HepG2 (cell line): ENCODE data around the gene ARSB. TPM values are rescaled to one million over a fixed set of nuclear protein-coding genes. Genes with fewer than 3 reads are reported as not detected.

Source experiments
- ATAC-seq: fragments of 200-7000 bp; cut with Tn5 transposase; 3 replicates; pipeline ENCODE4 v1.9.1; 2020; ENCODE audit warnings: mild to moderate bottlenecking, moderate library complexity
- BruUV-seq: library from RNA; stranded (reverse); fragments of 400-500 nt; replicated peaks from 2 replicates; lab custom pipeline; 2021; lab: Mats Ljungman, UMichigan
- CTCF ChIA-PET: fragments of 300-600 bp; formaldehyde crosslinking; extraction: SDS; loops from one replicate; lab custom pipeline; 2021; ENCODE audit warnings: low total read pairs, inconsistent platforms, low intra/inter-chr PET ratio; lab: Yijun Ruan, JAX
- POLR2A ChIA-PET: fragments of 350-600 bp; sonication (Branson Sonifier 250); formaldehyde crosslinking; loops from one replicate; lab custom pipeline; 2020; ENCODE audit warnings: antibody characterized with exemption, inconsistent platforms; lab: Yijun Ruan, JAX
- DNase-seq: peaks from one replicate; pipeline ENCODE4 v3.0.0-alpha.2; 2015; ENCODE audit warnings: low spot score
- FAIRE-seq: peaks from 3 replicates; lab custom pipeline; 2011; peaks lifted over from hg19 to GRCh38; lab: Jason Lieb, UNC
- H2AFZ ChIP-seq: one replicate; pipeline ENCODE4 v1.6.1; 2011; ENCODE audit warnings: low read length, inconsistent platforms
- H3K27ac ChIP-seq: fragments of 300-600 bp; 3 replicates; pipeline ENCODE4 v1.8.0; 2011; ENCODE audit warnings: mixed run types, mild to moderate bottlenecking, mixed read lengths, low read length, inconsistent platforms; ENCODE audit not compliant: insufficient read depth; ENCODE audit errors: extremely low read length
- H3K27me3 ChIP-seq, 2 experiments: fragments of 200-600 bp in 1 of 2; 2 replicates in 1 of 2; 3 replicates in 1 of 2; pipeline versions ENCODE4 v1.6.0 to v1.8.0; 2011; ENCODE audit warnings: low read length in 2 of 2, mild to moderate bottlenecking in 2 of 2, moderate library complexity in 2 of 2, inconsistent platforms in 1 of 2; ENCODE audit not compliant: insufficient read depth in 2 of 2, control insufficient read depth in 1 of 2
- H3K36me3 ChIP-seq, 2 experiments: fragments of 200-600 bp in 1 of 2; replicated peaks in 1 of 2; 2 replicates in 1 of 2; 3 replicates in 1 of 2; pipeline versions ENCODE4 v1.5.1 to v1.8.0; 2011; ENCODE audit warnings: low read length in 2 of 2, inconsistent platforms in 1 of 2; ENCODE audit not compliant: insufficient read depth in 2 of 2, control insufficient read depth in 1 of 2
- H3K4me1 ChIP-seq: 2 replicates; pipeline ENCODE4 v1.5.1; 2012; ENCODE audit warnings: low read length, inconsistent platforms; ENCODE audit not compliant: insufficient read depth
- H3K4me2 ChIP-seq: 2 replicates; pipeline ENCODE4 v1.6.0; 2011; ENCODE audit warnings: low read depth, low read length, inconsistent platforms
- H3K4me3 ChIP-seq, 3 experiments: fragments of 200-600 bp in 1 of 3; sonication (generic), shearing (Covaris generic) in 1 of 3; replicated peaks in 1 of 3; 2 replicates each; pipeline ENCODE4 v1.5.1; 2011 to 2016; ENCODE audit warnings: low read length in 3 of 3, inconsistent platforms in 2 of 3, low read depth in 2 of 3, mild to moderate bottlenecking in 2 of 3, control low read depth in 1 of 3, mixed read lengths in 1 of 3; ENCODE audit not compliant: insufficient read depth in 1 of 3
- H3K79me2 ChIP-seq: one replicate; pipeline ENCODE4 v1.6.1; 2011; ENCODE audit warnings: low read length, inconsistent platforms; ENCODE audit not compliant: insufficient read depth
- H3K9ac ChIP-seq: 2 replicates; pipeline ENCODE4 v1.6.0; 2011; ENCODE audit warnings: mild to moderate bottlenecking, low read depth, low read length, inconsistent platforms; ENCODE audit not compliant: insufficient read depth
- H3K9me3 ChIP-seq: 2 replicates; pipeline ENCODE4 v1.5.1; 2012; ENCODE audit warnings: mild to moderate bottlenecking, low read length
- H4K20me1 ChIP-seq: 2 replicates; pipeline ENCODE4 v1.6.0; 2011; ENCODE audit warnings: inconsistent platforms, mild to moderate bottlenecking, low read length, moderate library complexity; ENCODE audit not compliant: insufficient read depth
- ASH2L ChIP-seq: fragments of 300-600, 200-600 bp; sonication (generic); IDR thresholded peaks from 2 replicates; pipeline ENCODE4 v1.7.0; 2017; ENCODE audit warnings: low read depth, mild to moderate bottlenecking, moderate library complexity, mixed read lengths, low read length; ENCODE audit not compliant: insufficient read length
- CHD4 ChIP-seq: fragments of 200-600 bp; sonication (generic); IDR thresholded peaks from 2 replicates; pipeline ENCODE4 v1.7.0; 2017; ENCODE audit warnings: mild to moderate bottlenecking, low read length, borderline replicate concordance
- CREM ChIP-seq, 2 experiments: sonication (generic) in 1 of 2; formaldehyde crosslinking in 1 of 2; IDR thresholded peaks; 2 replicates each; pipeline versions ENCODE4 v1.4.0 to v1.6.1; 2016 to 2020; ENCODE audit warnings: antibody characterized with exemption in 1 of 2, mild to moderate bottlenecking in 1 of 2, missing genetic modification reagents in 1 of 2
- FOSL2 ChIP-seq: sonication (generic); formaldehyde crosslinking; IDR thresholded peaks from 2 replicates; pipeline ENCODE4 v1.4.0; 2020; ENCODE audit warnings: missing genetic modification reagents
- KAT7 ChIP-seq: IDR thresholded peaks from 2 replicates; pipeline ENCODE4 v1.6.1; 2018; ENCODE audit warnings: borderline replicate concordance, missing compliant biosample characterization
- KDM6A ChIP-seq: IDR thresholded peaks from 2 replicates; pipeline ENCODE4 v1.6.1; 2016; ENCODE audit warnings: low read depth
- MIER2 ChIP-seq: IDR thresholded peaks from 2 replicates; pipeline ENCODE4 v1.6.1; 2016; ENCODE audit warnings: missing biosample characterization, missing genetic modification reagents
- MZF1 ChIP-seq: sonication (generic); formaldehyde crosslinking; IDR thresholded peaks from 2 replicates; pipeline ENCODE4 v1.8.1; 2023; ENCODE audit warnings: mild to moderate bottlenecking, missing genetic modification reagents, borderline replicate concordance
- RARG ChIP-seq: sonication (generic); formaldehyde crosslinking; IDR thresholded peaks from 2 replicates; pipeline ENCODE4 v1.4.0; 2020; ENCODE audit warnings: low read depth, mild to moderate bottlenecking, missing genetic modification reagents
- RORA ChIP-seq: sonication (generic); formaldehyde crosslinking; IDR thresholded peaks from 2 replicates; pipeline ENCODE4 v1.5.0; 2020; ENCODE audit warnings: mild to moderate bottlenecking, missing genetic modification reagents, moderate library complexity
- SOX13 ChIP-seq, 3 experiments: fragments of 450-650 bp in 1 of 3; sonication (generic) in 1 of 3; formaldehyde crosslinking in 1 of 3; IDR thresholded peaks in 2 of 3; conservative IDR thresholded peaks in 1 of 3; 2 replicates each; pipeline versions ENCODE4 v1.5.0 to v1.6.1; 2016 to 2020; ENCODE audit warnings: antibody characterized with exemption in 1 of 3, mild to moderate bottlenecking in 1 of 3, missing compliant biosample characterization in 1 of 3, missing genetic modification reagents in 1 of 3, moderate library complexity in 1 of 3
- TBL1XR1 ChIP-seq: fragments of 150-350 bp; IDR thresholded peaks from 2 replicates; pipeline ENCODE4 v1.6.1; 2014; ENCODE audit warnings: borderline replicate concordance, low read length; ENCODE audit not compliant: partially characterized antibody
- TCF7L2 ChIP-seq: IDR thresholded peaks from 2 replicates; pipeline ENCODE4 v1.6.1; 2011; ENCODE audit warnings: mild to moderate bottlenecking, low read depth, low read length, moderate library complexity
- ZFP41 ChIP-seq: sonication (generic); formaldehyde crosslinking; IDR thresholded peaks from 2 replicates; pipeline ENCODE4 v1.4.0; 2020; ENCODE audit warnings: mild to moderate bottlenecking, missing genetic modification reagents, borderline replicate concordance
- ZNF12 ChIP-seq: sonication (generic); formaldehyde crosslinking; IDR thresholded peaks from 2 replicates; pipeline ENCODE4 v1.5.0; 2020; ENCODE audit warnings: missing genetic modification reagents
- ZNF230 ChIP-seq: sonication (generic); formaldehyde crosslinking; IDR thresholded peaks from 2 replicates; pipeline ENCODE4 v1.4.0; 2020; ENCODE audit warnings: mild to moderate bottlenecking, missing genetic modification reagents
- ZNF441 ChIP-seq: sonication (generic); formaldehyde crosslinking; IDR thresholded peaks from 2 replicates; pipeline ENCODE4 v1.7.0; 2021; ENCODE audit warnings: missing genetic modification reagents, borderline replicate concordance
- ZNF501 ChIP-seq: sonication (generic); formaldehyde crosslinking; IDR thresholded peaks from 2 replicates; pipeline ENCODE4 v1.5.1; 2020; ENCODE audit warnings: mild to moderate bottlenecking, moderate library complexity, missing genetic modification reagents
- ZNF563 ChIP-seq: sonication (generic); formaldehyde crosslinking; IDR thresholded peaks from 2 replicates; pipeline ENCODE4 v1.8.0; 2022; ENCODE audit warnings: mild to moderate bottlenecking, moderate library complexity, missing genetic modification reagents
- ZNF570 ChIP-seq: sonication (generic); formaldehyde crosslinking; IDR thresholded peaks from 2 replicates; pipeline ENCODE4 v1.4.0; 2020; ENCODE audit warnings: mild to moderate bottlenecking, missing genetic modification reagents, borderline replicate concordance
- ZNF574 ChIP-seq: sonication (generic); formaldehyde crosslinking; IDR thresholded peaks from 2 replicates; pipeline ENCODE4 v1.4.0; 2020; ENCODE audit warnings: missing genetic modification reagents
- ZZZ3 ChIP-seq: sonication (generic); formaldehyde crosslinking; IDR thresholded peaks from 2 replicates; pipeline ENCODE4 v1.4.0; 2020; ENCODE audit warnings: missing genetic modification reagents, mild to moderate bottlenecking, borderline replicate concordance
- WGBS: methylation state at CpG from one replicate; pipeline ENCODE4 v1.1.6; 2017; ENCODE audit warnings: low lambda C conversion rate; 5-methylcytosine and 5-hydroxymethylcytosine counted together
- in situ Hi-C: cut with HindIII; loops from 2 replicates; pipeline ENCODE4 v1.10.0; 2017; ENCODE audit warnings: low pct_unique_long_range_greater_than_20kb; ENCODE audit not compliant: extremely low pct_ligation_motif_present
- intact Hi-C: fragments of 100-400 bp; cut with micrococcal nuclease; formaldehyde crosslinking; loops from one replicate; pipeline ENCODE4 v1.10.0; 2022; ENCODE audit not compliant: unreplicated experiment
- polyA plus RNA-seq, 8 experiments: library from polyadenylated mRNA; depleted of rRNA in 3 of 8; stranded (reverse) in 7 of 8; unstranded in 1 of 8; fragments of >200 nt; fragmentation: Illumina TruSeq in 4 of 8; extraction: Trizol in 4 of 8; gene quantifications; 2 replicates each; pipeline versions ENCODE4 v1.2.1 to v1.2.3, GENCODE V29; 2011 to 2016; ENCODE audit warnings: low read depth in 4 of 8, missing spikeins in 1 of 8, mixed read lengths in 1 of 8; ENCODE audit not compliant: insufficient read depth in 1 of 8
- total RNA-seq, 5 experiments: library from RNA; depleted of rRNA; stranded (reverse); fragments of >200 nt; fragmentation: Illumina TruSeq; extraction: Trizol; gene quantifications; 2 replicates each; pipeline ENCODE4 v1.2.3, GENCODE V29; 2016; ENCODE audit warnings: low read depth in 1 of 5

The ARSB gene
- total and polyA plus RNA-seq, 2 of the 13 experiments (the other 11 are each of a cell fraction or from before 2014, with no cell fraction given): 52.6 to 66.4 TPM

GRCh38 chr5:78757269-78758053 lies 227.6 kb downstream of the ARSB start:
- H3K9ac ChIP-seq: no peak overlapping the region
- intact Hi-C loops: loop anchor here (2.0 to 5.0 kb wide), 2 partner anchors 31 to 110 kb away; partner anchors contain the start of gene LHFPL2
- ChIA-PET CTCF (no interaction called here), POLR2A (interaction anchor here (1.0 to 2.8 kb wide), 6 partner anchors 9 to 163 kb away, joined by 3 to 12 read pairs (median 3); no protein-coding TSS in a partner anchor)
- FAIRE-seq (no peak), ATAC-seq (peak; percentile 78), DNase-seq (peak; percentile 46)
- no peak overlapping the region for H3K27ac ChIP-seq
- H3K9me3 ChIP-seq: no peaks in the 10 kb centered on the region
- no peaks in the 10 kb centered on the region for H3K79me2 ChIP-seq
- in situ Hi-C loops: no loop called here
- BruUV-seq: no TSS peak
- H4K20me1 ChIP-seq: no peaks in the 10 kb centered on the region
- WGBS: 3% methylated on average over 7 of the region's 7 CpGs
- peak overlapping the region; percentile 27 to 47 (median 30); a peak in 5 of 6 replicates for H3K4me3 ChIP-seq
- peaks cover 59% of the 10 kb centered on the region for H3K4me1 ChIP-seq
- H3K27me3 ChIP-seq: 0 out of 5 replicates have a peak, but pooled peaks cover 2 to 11% of the 10 kb centered on the region in 2 experiments
- H3K36me3 ChIP-seq: no peaks in the 10 kb centered on the region
- H3K4me2 ChIP-seq: peak overlapping the region; percentile 89
- no peak overlapping the region for H2AFZ ChIP-seq
- TF ChIP-seq ZZZ3 (no peak), CREM (IDR thresholded peaks at IDR 0.05) (no peak), CREM (CRISPR knock-in tag; IDR thresholded peaks at IDR 0.05) (no peak), MIER2 (CRISPR knock-in tag) (no peak), FOSL2 (peak; percentile 86), MZF1 (CRISPR knock-in tag) (no peak), TBL1XR1 (no peak), ZNF230 (CRISPR knock-in tag) (no peak), ZNF570 (CRISPR knock-in tag) (no peak), TCF7L2 (no peak), KDM6A (CRISPR knock-in tag) (no peak), ZNF12 (no peak), SOX13 (IDR thresholded peaks at IDR 0.05) (no peak), SOX13 (CRISPR knock-in tag; conservative IDR thresholded peaks at IDR 0.05 in 1 of 2, IDR thresholded peaks at IDR 0.05 in 1 of 2) (peak in 1 of 2 experiments; percentile 32; a peak in 1 of 4 replicates), ZNF441 (CRISPR knock-in tag) (no peak), ZFP41 (CRISPR knock-in tag) (no peak), ASH2L (no peak), ZNF574 (CRISPR knock-in tag) (0 out of 2 replicates have a peak, but pooled peaks have one; percentile 27), ZNF501 (CRISPR knock-in tag) (no peak), KAT7 (CRISPR knock-in tag) (no peak), RORA (no peak), RARG (CRISPR knock-in tag) (no peak), CHD4 (no peak), ZNF563 (no peak)
